ENCODE data around the gene WNT9A. TPM values are rescaled to one million over a fixed set of nuclear protein-coding genes. Genes with fewer than 3 reads are reported as not detected.

WNT9A gene
- polyA plus RNA-seq, 3 donors: not detected

DNA sequence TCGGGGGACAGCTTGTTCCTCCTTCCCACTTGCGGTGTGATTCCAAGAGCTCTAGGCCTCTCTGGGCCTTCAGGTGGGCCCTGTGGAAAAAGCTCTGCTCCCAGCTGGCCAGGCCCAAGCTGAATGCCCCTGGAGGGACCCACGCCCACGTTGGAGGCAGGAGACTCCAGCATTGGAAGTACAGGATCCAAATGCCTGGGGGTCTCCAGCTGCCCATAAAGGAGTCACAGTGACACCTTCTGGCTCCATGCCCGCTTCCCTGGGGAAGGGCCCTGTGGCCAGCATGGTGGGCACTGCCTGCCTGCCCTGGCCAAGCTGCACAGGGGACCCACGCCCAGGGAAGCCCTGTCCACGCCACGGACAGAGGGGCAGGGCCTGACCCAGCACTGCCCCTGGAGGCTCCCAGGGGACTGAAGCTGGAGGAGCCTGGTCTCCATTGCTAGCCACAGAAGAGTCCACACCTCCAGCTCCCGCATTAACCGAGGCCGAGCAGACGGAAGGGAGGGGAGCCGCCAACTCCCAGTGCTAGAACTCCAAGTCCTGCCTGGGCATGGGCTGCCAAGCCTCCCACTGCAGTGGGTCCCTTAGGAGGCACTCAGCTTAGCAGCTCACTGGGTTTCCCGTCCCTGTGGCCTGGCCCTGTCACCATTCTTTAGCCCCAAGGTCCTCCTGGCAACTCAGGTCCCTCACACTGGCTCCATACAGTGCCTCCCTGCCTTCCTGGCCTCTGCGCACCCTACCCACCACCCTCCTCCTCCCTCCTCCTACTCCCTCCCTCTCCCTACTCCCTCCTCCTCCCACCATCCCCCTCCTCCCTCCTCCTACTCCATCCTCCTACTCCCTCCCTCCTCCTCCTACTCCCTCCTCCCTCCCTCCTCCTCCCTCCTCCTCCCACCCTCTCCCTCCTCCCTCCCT, 41.9 kb downstream of the WNT9A start:
- Mint-ChIP-seq H3K36me3 (no peaks in the 10 kb centered on the region), H3K27me3 (ENCODE audit: low read depth in 3 of 3) (peaks cover 0 to 1% (median 0%) of the 10 kb centered on the region in 3 donors), H3K4me1 (no peaks in the 10 kb centered on the region), H3K4me3 (no peak overlapping the region), H3K9me3 (peaks cover 0 to 2% (median 0%) of the 10 kb centered on the region in 7 donors), H3K27ac (no peak overlapping the region)
- H3K9me3 ChIP-seq (replicated peaks in 1 of 2; ENCODE audit: control insufficient read depth in 1 of 2, insufficient read depth in 1 of 2, low read length in 2 of 2): no peaks in the 10 kb centered on the region
- DNase-seq: no peak
- H3K27ac ChIP-seq (ENCODE audit: low read depth in 1 of 2, low read length in 2 of 2): no peak overlapping the region
- no peaks in the 10 kb centered on the region for H3K36me3 ChIP-seq (replicated peaks in 1 of 2; ENCODE audit: control insufficient read depth in 1 of 2, insufficient read depth in 2 of 2, low read length in 2 of 2)
- intact Hi-C loops (cut with micrococcal nuclease): no loop called here
- H2AFZ ChIP-seq (ENCODE audit: insufficient read depth, low read depth, low read length, poor library complexity, severe bottlenecking): no peak overlapping the region
- no peak overlapping the region for H3K4me2 ChIP-seq (replicated peaks; ENCODE audit: extremely low read depth, low read length, poor library complexity, severe bottlenecking)
- H3K27me3 ChIP-seq (ENCODE audit: control insufficient read depth in 2 of 2, insufficient read depth in 2 of 2, low read length in 2 of 2): no peaks in the 10 kb centered on the region
- H3K4me1 ChIP-seq (ENCODE audit: control insufficient read depth in 1 of 2, insufficient read depth in 2 of 2, low read length in 2 of 2): no peaks in the 10 kb centered on the region
- no peaks in the 10 kb centered on the region for H3K79me2 ChIP-seq (ENCODE audit: insufficient read depth, low read length)
- H3K4me3 ChIP-seq (replicated peaks in 1 of 3; ENCODE audit: low read depth in 2 of 3, low read length in 3 of 3): no peak overlapping the region
- H4K20me1 ChIP-seq (ENCODE audit: insufficient read depth, low read length): no peaks in the 10 kb centered on the region
- H3K9ac ChIP-seq (ENCODE audit: insufficient read depth, low read length, poor library complexity, severe bottlenecking): no peak overlapping the region
- WGBS (ENCODE audit: insufficient coverage): 91% methylated on average over 14 of the region's 15 CpGs
- TF ChIP-seq, protein P1, sequence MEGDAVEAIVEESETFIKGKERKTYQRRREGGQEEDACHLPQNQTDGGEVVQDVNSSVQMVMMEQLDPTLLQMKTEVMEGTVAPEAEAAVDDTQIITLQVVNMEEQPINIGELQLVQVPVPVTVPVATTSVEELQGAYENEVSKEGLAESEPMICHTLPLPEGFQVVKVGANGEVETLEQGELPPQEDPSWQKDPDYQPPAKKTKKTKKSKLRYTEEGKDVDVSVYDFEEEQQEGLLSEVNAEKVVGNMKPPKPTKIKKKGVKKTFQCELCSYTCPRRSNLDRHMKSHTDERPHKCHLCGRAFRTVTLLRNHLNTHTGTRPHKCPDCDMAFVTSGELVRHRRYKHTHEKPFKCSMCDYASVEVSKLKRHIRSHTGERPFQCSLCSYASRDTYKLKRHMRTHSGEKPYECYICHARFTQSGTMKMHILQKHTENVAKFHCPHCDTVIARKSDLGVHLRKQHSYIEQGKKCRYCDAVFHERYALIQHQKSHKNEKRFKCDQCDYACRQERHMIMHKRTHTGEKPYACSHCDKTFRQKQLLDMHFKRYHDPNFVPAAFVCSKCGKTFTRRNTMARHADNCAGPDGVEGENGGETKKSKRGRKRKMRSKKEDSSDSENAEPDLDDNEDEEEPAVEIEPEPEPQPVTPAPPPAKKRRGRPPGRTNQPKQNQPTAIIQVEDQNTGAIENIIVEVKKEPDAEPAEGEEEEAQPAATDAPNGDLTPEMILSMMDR (IDR thresholded peaks at IDR 0.05): no peak

DNA sequence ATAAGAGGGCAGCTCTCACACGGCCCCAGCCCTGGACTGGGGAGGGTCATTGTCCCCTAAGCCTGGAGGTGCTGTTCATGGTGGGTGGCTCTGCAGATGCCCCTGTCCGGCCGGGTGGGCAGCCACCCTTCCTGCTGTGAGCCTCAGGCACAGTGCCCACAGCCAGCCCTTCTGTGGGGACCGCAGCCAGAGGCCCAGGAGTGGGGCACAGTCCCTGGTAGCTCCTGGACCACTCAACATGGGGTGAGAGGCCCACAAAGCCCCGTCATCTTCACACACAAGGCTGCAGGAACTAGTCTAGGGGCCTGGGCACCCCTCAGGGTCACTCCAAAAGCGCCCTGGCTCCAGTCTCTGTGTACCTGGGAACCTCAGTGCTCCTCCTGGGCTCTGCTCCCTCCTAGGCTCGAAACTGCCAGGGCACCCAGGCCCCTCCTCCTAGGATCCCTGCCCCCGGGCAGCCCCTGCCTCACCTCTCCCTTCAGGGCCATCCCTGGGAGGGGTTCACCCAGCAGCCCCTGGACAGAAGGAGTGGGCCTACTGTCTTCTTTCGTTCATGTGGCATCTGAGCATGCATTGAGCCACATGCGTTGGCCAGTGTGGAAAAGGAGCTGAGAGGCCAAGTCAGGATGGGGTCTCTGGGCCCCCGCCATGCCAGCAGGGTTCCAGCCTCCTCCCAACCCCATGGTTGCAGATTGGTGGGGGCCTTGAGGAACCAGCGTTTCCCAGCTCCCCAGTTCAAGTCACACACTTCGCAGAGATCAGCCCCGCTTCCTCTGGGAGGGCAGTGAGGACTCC, 43.0 kb downstream of the WNT9A start:
- no peak overlapping the region for H3K27ac Mint-ChIP-seq
- no peak overlapping the region for H2AFZ ChIP-seq (ENCODE audit: insufficient read depth, low read depth, low read length, poor library complexity, severe bottlenecking)
- peaks cover 0 to 2% (median 0%) of the 10 kb centered on the region in 7 donors for H3K9me3 Mint-ChIP-seq
- no peaks in the 10 kb centered on the region for H3K79me2 ChIP-seq (ENCODE audit: insufficient read depth, low read length)
- intact Hi-C loops (cut with micrococcal nuclease): no loop called here
- no peaks in the 10 kb centered on the region for H3K4me1 Mint-ChIP-seq
- TF ChIP-seq, protein P1 (IDR thresholded peaks at IDR 0.05): no peak
- no peaks in the 10 kb centered on the region for H4K20me1 ChIP-seq (ENCODE audit: insufficient read depth, low read length)
- no peaks in the 10 kb centered on the region for H3K36me3 ChIP-seq (replicated peaks in 1 of 2; ENCODE audit: control insufficient read depth in 1 of 2, insufficient read depth in 2 of 2, low read length in 2 of 2)
- peaks cover 0 to 3% (median 1%) of the 10 kb centered on the region in 3 donors for H3K27me3 Mint-ChIP-seq (ENCODE audit: low read depth in 3 of 3)
- WGBS (ENCODE audit: insufficient coverage): 90% methylated on average over 10 of the region's 14 CpGs
- no peaks in the 10 kb centered on the region for H3K27me3 ChIP-seq (ENCODE audit: control insufficient read depth in 2 of 2, insufficient read depth in 2 of 2, low read length in 2 of 2)
- H3K9me3 ChIP-seq (replicated peaks in 1 of 2; ENCODE audit: control insufficient read depth in 1 of 2, insufficient read depth in 1 of 2, low read length in 2 of 2): no peaks in the 10 kb centered on the region
- H3K4me3 ChIP-seq (replicated peaks in 1 of 3; ENCODE audit: low read depth in 2 of 3, low read length in 3 of 3): no peak overlapping the region
- no peak for DNase-seq
- H3K27ac ChIP-seq (ENCODE audit: low read depth in 1 of 2, low read length in 2 of 2): no peak overlapping the region
- H3K4me1 ChIP-seq (ENCODE audit: control insufficient read depth in 1 of 2, insufficient read depth in 2 of 2, low read length in 2 of 2): no peaks in the 10 kb centered on the region
- H3K4me2 ChIP-seq (replicated peaks; ENCODE audit: extremely low read depth, low read length, poor library complexity, severe bottlenecking): no peak overlapping the region
- H3K9ac ChIP-seq (ENCODE audit: insufficient read depth, low read length, poor library complexity, severe bottlenecking): no peak overlapping the region
- no peaks in the 10 kb centered on the region for H3K36me3 Mint-ChIP-seq
- H3K4me3 Mint-ChIP-seq: no peak overlapping the region

Measured in CD14-positive monocyte (primary cell).